SK-N-SH treated with all-trans-retinoic acid at 6 μM for 48 hours (cell line): ENCODE results near the gene GPN1.

Experiments used
- ATAC-seq: fragments of 200-7000 bp; cut with Tn5 transposase; 3 replicates; pipeline ENCODE4 v1.9.1; 2020; ENCODE audit warnings: mild to moderate bottlenecking, moderate library complexity
- ARNTL ChIP-seq: fragments of 450-650 bp; formaldehyde crosslinking; IDR thresholded peaks from 2 replicates; pipeline ENCODE4 v1.5.0; 2020; ENCODE audit warnings: low read depth, mild to moderate bottlenecking, moderate library complexity, borderline replicate concordance
- BACH2 ChIP-seq: fragments of 250-450 bp; sonication (Bioruptor Pico); IDR thresholded peaks from 2 replicates; pipeline ENCODE4 v1.9.0; 2021; ENCODE audit warnings: mild to moderate bottlenecking, borderline replicate concordance
- CSDC2 ChIP-seq: fragments of 250-450 bp; sonication (Bioruptor Pico); IDR thresholded peaks from 2 replicates; pipeline ENCODE4 v1.5.0; 2020; ENCODE audit warnings: mild to moderate bottlenecking, moderate library complexity
- ESRRG ChIP-seq: fragments of 250-450 bp; sonication (Bioruptor Pico); IDR thresholded peaks from 2 replicates; pipeline ENCODE4 v1.6.1; 2021; ENCODE audit warnings: mild to moderate bottlenecking
- GLIS3 ChIP-seq: fragments of 250-450 bp; sonication (Bioruptor Pico); IDR thresholded peaks from 2 replicates; pipeline ENCODE4 v1.5.0; 2020; ENCODE audit warnings: mild to moderate bottlenecking, moderate library complexity
- ISL1 ChIP-seq: fragments of 250-450 bp; sonication (Bioruptor Pico); IDR thresholded peaks from 2 replicates; pipeline ENCODE4 v2.1.2; 2022; ENCODE audit warnings: mild to moderate bottlenecking, moderate library complexity
- OSR1 ChIP-seq: fragments of 250-450 bp; sonication (Bioruptor Pico); IDR thresholded peaks from 2 replicates; pipeline ENCODE4 v1.8.0; 2022; ENCODE audit warnings: moderate library complexity, mild to moderate bottlenecking, inconsistent platforms
- PPARA ChIP-seq: fragments of 250-450 bp; sonication (Bioruptor Pico); IDR thresholded peaks from 2 replicates; pipeline ENCODE4 v1.5.0; 2020; ENCODE audit warnings: mild to moderate bottlenecking, borderline replicate concordance
- RARB ChIP-seq: fragments of 250-450 bp; sonication (Bioruptor Pico); IDR thresholded peaks from 2 replicates; pipeline ENCODE4 v1.8.0; 2021; ENCODE audit warnings: mild to moderate bottlenecking, moderate library complexity
- SNAI2 ChIP-seq: fragments of 250-450 bp; sonication (Bioruptor Pico); IDR thresholded peaks from 2 replicates; pipeline ENCODE4 v1.5.0; 2020; ENCODE audit warnings: mild to moderate bottlenecking, moderate library complexity
- TCF4 ChIP-seq: fragments of 250-450 bp; sonication (Bioruptor Pico); IDR thresholded peaks from 2 replicates; pipeline ENCODE4 v1.8.0; 2021; ENCODE audit warnings: mild to moderate bottlenecking, moderate library complexity, borderline replicate concordance
- TOX ChIP-seq: fragments of 250-450 bp; sonication (Bioruptor Pico); IDR thresholded peaks from 2 replicates; pipeline ENCODE4 v1.8.0; 2021; ENCODE audit warnings: mild to moderate bottlenecking, moderate library complexity, borderline replicate concordance
- ZC3H10 ChIP-seq: fragments of 250-450 bp; sonication (Bioruptor Pico); IDR thresholded peaks from 2 replicates; pipeline ENCODE4 v1.5.1; 2021; ENCODE audit warnings: mild to moderate bottlenecking, moderate library complexity
- ZFP3 ChIP-seq: fragments of 250-450 bp; sonication (Bioruptor Pico); IDR thresholded peaks from 2 replicates; pipeline ENCODE4 v1.5.0; 2020; ENCODE audit warnings: mild to moderate bottlenecking, moderate library complexity
- ZFP30 ChIP-seq: fragments of 450-650 bp; formaldehyde crosslinking; IDR thresholded peaks from 2 replicates; pipeline ENCODE4 v1.5.0; 2022; ENCODE audit warnings: mild to moderate bottlenecking, moderate library complexity
- ZNF565 ChIP-seq: fragments of 450-650 bp; formaldehyde crosslinking; conservative IDR thresholded peaks from 2 replicates; pipeline ENCODE4 v1.5.0; 2020; ENCODE audit warnings: low read depth, mild to moderate bottlenecking, moderate library complexity
- ZNF70 ChIP-seq: fragments of 450-650 bp; formaldehyde crosslinking; IDR thresholded peaks from 2 replicates; pipeline ENCODE4 v1.5.0; 2020; ENCODE audit warnings: mild to moderate bottlenecking, moderate library complexity
- ZNF8 ChIP-seq: fragments of 450-650 bp; formaldehyde crosslinking; IDR thresholded peaks from 2 replicates; pipeline ENCODE4 v1.5.0; 2020; ENCODE audit warnings: mild to moderate bottlenecking, moderate library complexity
- TF ChIP-seq, protein P1 (sequence below): fragments of 250-450 bp; sonication (Bioruptor Pico); IDR thresholded peaks from 2 replicates; pipeline ENCODE4 v1.8.0; 2020; ENCODE audit warnings: mild to moderate bottlenecking, moderate library complexity, borderline replicate concordance
- TF ChIP-seq, protein P2 (sequence below): fragments of 250-450 bp; sonication (Bioruptor Pico); IDR thresholded peaks from 2 replicates; pipeline ENCODE4 v1.5.0; 2020; ENCODE audit warnings: mild to moderate bottlenecking, moderate library complexity
- TF ChIP-seq, protein P3 (sequence below): fragments of 250-450 bp; sonication (Bioruptor Pico); IDR thresholded peaks from 2 replicates; pipeline ENCODE4 v1.5.1; 2021; ENCODE audit warnings: mild to moderate bottlenecking, moderate library complexity
- TF ChIP-seq, protein P4 (sequence below): fragments of 250-450 bp; sonication (Bioruptor Pico); IDR thresholded peaks from 2 replicates; pipeline ENCODE4 v1.8.0; 2021; ENCODE audit warnings: low read depth, mild to moderate bottlenecking, moderate library complexity, borderline replicate concordance

GPN1 gene

GRCh38 chr2:27671235-27671634 is 42.4 kb downstream of the GPN1 start (continued):
- TF ChIP-seq ZNF565 (CRISPR knock-in tag) = no peak
- no peak for TF ChIP-seq ZFP3 (CRISPR knock-in tag)
- no peak for TF ChIP-seq ESRRG (CRISPR knock-in tag)
- TF ChIP-seq ZFP30 (CRISPR knock-in tag) = no peak
- no peak for TF ChIP-seq TOX (CRISPR knock-in tag)
- TF ChIP-seq ZNF8 (CRISPR knock-in tag) = no peak
- no peak for TF ChIP-seq ISL1
- no peak for TF ChIP-seq BACH2 (CRISPR knock-in tag)

DNA sequence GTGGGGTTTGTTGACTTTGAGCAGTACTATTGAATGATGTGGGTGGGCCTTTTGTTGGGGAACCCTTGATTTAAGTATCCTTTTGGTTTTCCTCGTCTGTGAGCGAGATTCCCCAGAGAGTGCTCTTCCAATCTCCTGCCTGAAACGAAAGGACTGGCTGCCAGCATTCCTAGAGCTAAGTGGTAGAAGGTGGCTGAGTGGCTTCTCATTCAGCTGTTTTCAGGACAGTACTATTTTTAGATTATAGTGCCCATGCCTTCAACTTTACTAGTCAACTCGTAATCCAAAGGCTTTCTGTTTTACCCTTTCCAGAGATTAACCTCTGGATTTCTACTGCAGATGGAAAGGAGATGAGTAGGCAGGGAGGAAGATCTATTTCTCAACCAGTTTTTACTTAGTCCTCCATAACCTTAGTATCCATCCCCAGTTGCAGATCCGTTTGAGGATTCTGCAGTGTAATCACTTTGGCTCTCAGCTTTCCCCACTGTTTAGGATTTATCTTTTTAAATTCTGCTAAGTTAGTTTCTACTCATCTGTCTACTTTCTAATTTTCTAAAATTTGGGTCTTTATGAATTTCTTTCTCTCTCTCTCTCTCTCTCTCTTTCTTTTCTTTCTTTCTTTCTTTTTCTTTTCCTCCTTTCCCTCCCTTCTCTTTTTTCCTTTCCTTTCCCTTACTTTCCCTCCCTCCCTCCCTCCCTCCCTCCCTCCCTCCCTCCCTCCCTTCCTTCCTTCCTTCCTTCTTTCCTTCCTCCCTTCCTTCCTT is 44.1 kb downstream of the GPN1 start:
- no peak for ATAC-seq
- TF ChIP-seq BACH2 (CRISPR knock-in tag) (no peak), ARNTL (CRISPR knock-in tag) (no peak), ZNF8 (CRISPR knock-in tag) (no peak), ZFP3 (CRISPR knock-in tag) (no peak), ZNF70 (CRISPR knock-in tag) (no peak), OSR1 (CRISPR knock-in tag) (no peak), SNAI2 (CRISPR knock-in tag) (no peak), ZC3H10 (no peak), RARB (CRISPR knock-in tag) (no peak), CSDC2 (CRISPR knock-in tag) (no peak), GLIS3 (CRISPR knock-in tag) (no peak), ISL1 (no peak), TOX (CRISPR knock-in tag) (no peak)
- TF ChIP-seq, protein P1, sequence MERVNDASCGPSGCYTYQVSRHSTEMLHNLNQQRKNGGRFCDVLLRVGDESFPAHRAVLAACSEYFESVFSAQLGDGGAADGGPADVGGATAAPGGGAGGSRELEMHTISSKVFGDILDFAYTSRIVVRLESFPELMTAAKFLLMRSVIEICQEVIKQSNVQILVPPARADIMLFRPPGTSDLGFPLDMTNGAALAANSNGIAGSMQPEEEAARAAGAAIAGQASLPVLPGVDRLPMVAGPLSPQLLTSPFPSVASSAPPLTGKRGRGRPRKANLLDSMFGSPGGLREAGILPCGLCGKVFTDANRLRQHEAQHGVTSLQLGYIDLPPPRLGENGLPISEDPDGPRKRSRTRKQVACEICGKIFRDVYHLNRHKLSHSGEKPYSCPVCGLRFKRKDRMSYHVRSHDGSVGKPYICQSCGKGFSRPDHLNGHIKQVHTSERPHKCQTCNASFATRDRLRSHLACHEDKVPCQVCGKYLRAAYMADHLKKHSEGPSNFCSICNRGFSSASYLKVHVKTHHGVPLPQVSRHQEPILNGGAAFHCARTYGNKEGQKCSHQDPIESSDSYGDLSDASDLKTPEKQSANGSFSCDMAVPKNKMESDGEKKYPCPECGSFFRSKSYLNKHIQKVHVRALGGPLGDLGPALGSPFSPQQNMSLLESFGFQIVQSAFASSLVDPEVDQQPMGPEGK (CRISPR knock-in tag) = no peak
- TF ChIP-seq, protein P2, sequence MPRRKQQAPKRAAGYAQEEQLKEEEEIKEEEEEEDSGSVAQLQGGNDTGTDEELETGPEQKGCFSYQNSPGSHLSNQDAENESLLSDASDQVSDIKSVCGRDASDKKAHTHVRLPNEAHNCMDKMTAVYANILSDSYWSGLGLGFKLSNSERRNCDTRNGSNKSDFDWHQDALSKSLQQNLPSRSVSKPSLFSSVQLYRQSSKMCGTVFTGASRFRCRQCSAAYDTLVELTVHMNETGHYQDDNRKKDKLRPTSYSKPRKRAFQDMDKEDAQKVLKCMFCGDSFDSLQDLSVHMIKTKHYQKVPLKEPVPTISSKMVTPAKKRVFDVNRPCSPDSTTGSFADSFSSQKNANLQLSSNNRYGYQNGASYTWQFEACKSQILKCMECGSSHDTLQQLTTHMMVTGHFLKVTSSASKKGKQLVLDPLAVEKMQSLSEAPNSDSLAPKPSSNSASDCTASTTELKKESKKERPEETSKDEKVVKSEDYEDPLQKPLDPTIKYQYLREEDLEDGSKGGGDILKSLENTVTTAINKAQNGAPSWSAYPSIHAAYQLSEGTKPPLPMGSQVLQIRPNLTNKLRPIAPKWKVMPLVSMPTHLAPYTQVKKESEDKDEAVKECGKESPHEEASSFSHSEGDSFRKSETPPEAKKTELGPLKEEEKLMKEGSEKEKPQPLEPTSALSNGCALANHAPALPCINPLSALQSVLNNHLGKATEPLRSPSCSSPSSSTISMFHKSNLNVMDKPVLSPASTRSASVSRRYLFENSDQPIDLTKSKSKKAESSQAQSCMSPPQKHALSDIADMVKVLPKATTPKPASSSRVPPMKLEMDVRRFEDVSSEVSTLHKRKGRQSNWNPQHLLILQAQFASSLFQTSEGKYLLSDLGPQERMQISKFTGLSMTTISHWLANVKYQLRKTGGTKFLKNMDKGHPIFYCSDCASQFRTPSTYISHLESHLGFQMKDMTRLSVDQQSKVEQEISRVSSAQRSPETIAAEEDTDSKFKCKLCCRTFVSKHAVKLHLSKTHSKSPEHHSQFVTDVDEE = no peak
- TF ChIP-seq, protein P3, sequence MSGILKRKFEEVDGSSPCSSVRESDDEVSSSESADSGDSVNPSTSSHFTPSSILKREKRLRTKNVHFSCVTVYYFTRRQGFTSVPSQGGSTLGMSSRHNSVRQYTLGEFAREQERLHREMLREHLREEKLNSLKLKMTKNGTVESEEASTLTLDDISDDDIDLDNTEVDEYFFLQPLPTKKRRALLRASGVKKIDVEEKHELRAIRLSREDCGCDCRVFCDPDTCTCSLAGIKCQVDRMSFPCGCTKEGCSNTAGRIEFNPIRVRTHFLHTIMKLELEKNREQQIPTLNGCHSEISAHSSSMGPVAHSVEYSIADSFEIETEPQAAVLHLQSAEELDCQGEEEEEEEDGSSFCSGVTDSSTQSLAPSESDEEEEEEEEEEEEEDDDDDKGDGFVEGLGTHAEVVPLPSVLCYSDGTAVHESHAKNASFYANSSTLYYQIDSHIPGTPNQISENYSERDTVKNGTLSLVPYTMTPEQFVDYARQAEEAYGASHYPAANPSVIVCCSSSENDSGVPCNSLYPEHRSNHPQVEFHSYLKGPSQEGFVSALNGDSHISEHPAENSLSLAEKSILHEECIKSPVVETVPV (CRISPR knock-in tag) = no peak
- TF ChIP-seq, protein P4, sequence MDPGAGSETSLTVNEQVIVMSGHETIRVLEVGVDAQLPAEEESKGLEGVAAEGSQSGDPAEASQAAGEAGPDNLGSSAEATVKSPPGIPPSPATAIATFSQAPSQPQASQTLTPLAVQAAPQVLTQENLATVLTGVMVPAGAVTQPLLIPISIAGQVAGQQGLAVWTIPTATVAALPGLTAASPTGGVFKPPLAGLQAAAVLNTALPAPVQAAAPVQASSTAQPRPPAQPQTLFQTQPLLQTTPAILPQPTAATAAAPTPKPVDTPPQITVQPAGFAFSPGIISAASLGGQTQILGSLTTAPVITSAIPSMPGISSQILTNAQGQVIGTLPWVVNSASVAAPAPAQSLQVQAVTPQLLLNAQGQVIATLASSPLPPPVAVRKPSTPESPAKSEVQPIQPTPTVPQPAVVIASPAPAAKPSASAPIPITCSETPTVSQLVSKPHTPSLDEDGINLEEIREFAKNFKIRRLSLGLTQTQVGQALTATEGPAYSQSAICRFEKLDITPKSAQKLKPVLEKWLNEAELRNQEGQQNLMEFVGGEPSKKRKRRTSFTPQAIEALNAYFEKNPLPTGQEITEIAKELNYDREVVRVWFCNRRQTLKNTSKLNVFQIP (CRISPR knock-in tag) = no peak

DNA sequence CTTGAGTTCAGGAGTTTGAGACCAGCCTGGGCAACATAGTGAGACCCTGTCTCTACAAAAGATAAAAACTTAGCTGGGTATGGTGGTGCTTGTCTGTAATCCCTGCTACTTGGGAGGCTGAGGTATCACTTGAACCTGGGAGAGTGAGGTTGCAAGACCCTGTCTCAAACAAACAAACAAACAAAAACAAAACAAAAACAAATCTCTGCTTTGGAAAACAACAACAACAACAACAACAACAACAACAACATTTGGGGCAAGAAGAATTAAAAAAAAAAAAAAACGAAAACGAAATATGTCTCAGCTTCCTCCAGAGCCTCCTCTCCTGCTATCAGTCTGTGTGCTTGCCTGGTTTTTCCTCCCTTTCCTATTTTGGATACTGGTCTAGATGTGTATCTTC is 51.7 kb downstream of the GPN1 start:
- no peak for ATAC-seq
- TF ChIP-seq CSDC2 (CRISPR knock-in tag) (no peak), ZFP30 (CRISPR knock-in tag) (no peak), PPARA (CRISPR knock-in tag) (no peak), ZC3H10 (no peak), RARB (CRISPR knock-in tag) (no peak), GLIS3 (CRISPR knock-in tag) (no peak), ISL1 (no peak), ARNTL (CRISPR knock-in tag) (no peak), ZNF70 (CRISPR knock-in tag) (no peak), ZFP3 (CRISPR knock-in tag) (no peak), ESRRG (CRISPR knock-in tag) (no peak), TCF4 (CRISPR knock-in tag) (no peak), OSR1 (CRISPR knock-in tag) (no peak)
- TF ChIP-seq, protein P1 (CRISPR knock-in tag) = no peak
- TF ChIP-seq, protein P3 (CRISPR knock-in tag) = no peak
- TF ChIP-seq, protein P4 (CRISPR knock-in tag) = no peak
